ENCODE results near the gene SS18L1.
"Not testable (repeated sequence)": the region's sequence is repeated elsewhere in the genome, so short reads cannot be mapped to it uniquely, and the experiment has no call there.

The SS18L1 gene

GRCh38 chr20:62138912-62139311, 4.7 kb upstream of the SS18L1 start:
- FAIRE-seq: no peak

GRCh38 chr20:62139636-62140035, 3.9 kb upstream of the SS18L1 start:
- no peak for FAIRE-seq

GRCh38 chr20:62141043-62141396, 2.5 kb upstream of the SS18L1 start:
- no peak for FAIRE-seq

- no peak for FAIRE-seq
Observed at GRCh38 chr20:62141397-62142251, 1.9 kb upstream of the SS18L1 start.

- no peak for FAIRE-seq
Observed at GRCh38 chr20:62142252-62143080, 1.1 kb upstream of the SS18L1 start.

GRCh38 chr20:62143957-62144825, 622 bp downstream of the SS18L1 start:
- FAIRE-seq: no peak

GRCh38 chr20:62145688-62146018, 2.1 kb downstream of the SS18L1 start:
- FAIRE-seq: no peak

- no peak for FAIRE-seq
Observed at GRCh38 chr20:62146019-62146755, 2.6 kb downstream of the SS18L1 start.

- no peak for FAIRE-seq
Observed at GRCh38 chr20:62147125-62147524, 3.6 kb downstream of the SS18L1 start.

GRCh38 chr20:62147528-62147927, 4.0 kb downstream of the SS18L1 start:
- FAIRE-seq: no peak

GRCh38 chr20:62148383-62148782, 4.8 kb downstream of the SS18L1 start:
- not testable (repeated sequence) for FAIRE-seq

GRCh38 chr20:62148908-62149314, 5.3 kb downstream of the SS18L1 start:
- no peak for FAIRE-seq

- FAIRE-seq: no peak
Observed at GRCh38 chr20:62149532-62150309, 6.2 kb downstream of the SS18L1 start.

- FAIRE-seq: no peak
Observed at GRCh38 chr20:62150310-62150575, 6.7 kb downstream of the SS18L1 start.

GRCh38 chr20:62151225-62151624, 7.7 kb downstream of the SS18L1 start:
- FAIRE-seq: no peak

- no peak for FAIRE-seq
Observed at GRCh38 chr20:62151835-62152364, 8.3 kb downstream of the SS18L1 start.

GRCh38 chr20:62155428-62156253, 12.1 kb downstream of the SS18L1 start:
- no peak for FAIRE-seq

GRCh38 chr20:62156254-62156556, 12.6 kb downstream of the SS18L1 start:
- FAIRE-seq: no peak

GRCh38 chr20:62156592-62157386, 13.2 kb downstream of the SS18L1 start:
- no peak for FAIRE-seq
